K562 (cell line): Measurements from ENCODE around the gene TMEM273. TPM values are rescaled to one million over a fixed set of nuclear protein-coding genes. Genes with fewer than 3 reads are reported as not detected.

ENCODE experiments used
- ATAC-seq: fragments of 200-7000 bp; cut with Tn5 transposase; 3 replicates; pipeline ENCODE4 v1.9.1; 2020; ENCODE audit warnings: moderate library complexity
- BruUV-seq: library from RNA; stranded (reverse); fragments of 400-500 nt; replicated peaks from 2 replicates; lab custom pipeline; 2021; lab: Mats Ljungman, UMichigan
- CTCF ChIA-PET: fragments of 300-600 bp; formaldehyde crosslinking; extraction: SDS; loops from one replicate; lab custom pipeline; 2021; ENCODE audit warnings: low intra/inter-chr PET ratio; lab: Yijun Ruan, JAX
- POLR2A ChIA-PET: fragments of 300-600, 350-650 bp; sonication (Branson Sonifier 250); formaldehyde crosslinking; extraction: SDS; loops from one replicate; lab custom pipeline; 2021; ENCODE audit warnings: antibody characterized with exemption, inconsistent platforms; lab: Yijun Ruan, JAX
- DNase-seq, 4 experiments: peaks; one replicate each; pipeline versions ENCODE4 v3.0.0 to v3.0.0-alpha.2; 2011 to 2018; ENCODE audit warnings: low spot score in 3 of 4, mixed read lengths in 3 of 4; ENCODE audit errors: extremely low read depth in 1 of 4
- FAIRE-seq: peaks from 2 replicates; lab custom pipeline; 2011; peaks lifted over from hg19 to GRCh38; lab: Jason Lieb, UNC
- H2AFZ ChIP-seq: 2 replicates; pipeline ENCODE4 v1.6.0; 2011; ENCODE audit warnings: low read depth, low read length, control low read depth, inconsistent platforms
- H3K27ac ChIP-seq: fragments of 200-600 bp; 3 replicates; pipeline ENCODE4 v1.8.0; 2011; ENCODE audit warnings: low read depth, mild to moderate bottlenecking, control low read depth, inconsistent platforms, low read length, moderate library complexity, mixed read lengths; ENCODE audit errors: extremely low read depth
- H3K27me3 ChIP-seq, 2 experiments: fragments of 300-600 bp in 1 of 2; 2 replicates in 1 of 2; 3 replicates in 1 of 2; pipeline versions ENCODE4 v1.6.0 to v1.8.0; 2011; ENCODE audit warnings: inconsistent platforms in 2 of 2, low read length in 2 of 2, mild to moderate bottlenecking in 1 of 2, mixed read lengths in 1 of 2, moderate library complexity in 1 of 2; ENCODE audit not compliant: control insufficient read depth in 2 of 2, insufficient read depth in 2 of 2
- H3K36me3 ChIP-seq: fragments of 300-600 bp; 3 replicates; pipeline ENCODE4 v1.8.0; 2011; ENCODE audit warnings: mild to moderate bottlenecking, low read length, inconsistent platforms; ENCODE audit not compliant: control insufficient read depth, insufficient read depth
- H3K4me1 ChIP-seq, 2 experiments: fragments of 200-600 bp in 1 of 2; replicated peaks in 1 of 2; 2 replicates in 1 of 2; 3 replicates in 1 of 2; pipeline versions ENCODE4 v1.5.1 to v1.8.0; 2011; ENCODE audit warnings: inconsistent platforms in 2 of 2, low read length in 2 of 2, mild to moderate bottlenecking in 1 of 2, mixed read lengths in 1 of 2, moderate library complexity in 1 of 2; ENCODE audit not compliant: control insufficient read depth in 2 of 2, insufficient read depth in 2 of 2
- H3K4me2 ChIP-seq: 2 replicates; pipeline ENCODE4 v1.6.1; 2011; ENCODE audit warnings: low read length, control low read depth, inconsistent platforms, mixed read lengths; ENCODE audit not compliant: insufficient read depth
- H3K4me3 ChIP-seq: fragments of 200-600 bp; sonication (generic), shearing (Covaris generic); 2 replicates; pipeline ENCODE4 v1.5.1; 2016; ENCODE audit warnings: control low read depth, inconsistent platforms
- H3K79me2 ChIP-seq: fragments of 200-600 bp; 3 replicates; pipeline ENCODE4 v1.8.0; 2011; ENCODE audit warnings: low read length, inconsistent platforms; ENCODE audit not compliant: control insufficient read depth, insufficient read depth
- H3K9ac ChIP-seq, 2 experiments: 2 replicates each; pipeline versions ENCODE4 v1.6.0 to v1.6.1; 2011; ENCODE audit warnings: low read depth in 2 of 2, low read length in 2 of 2, control low read depth in 1 of 2, inconsistent platforms in 1 of 2, mild to moderate bottlenecking in 1 of 2, mixed read lengths in 1 of 2; ENCODE audit not compliant: insufficient read depth in 1 of 2
- H3K9me1 ChIP-seq: one replicate; pipeline ENCODE4 v1.6.0; 2011; ENCODE audit warnings: inconsistent platforms, mild to moderate bottlenecking, low read length, moderate library complexity; ENCODE audit not compliant: control insufficient read depth, insufficient read depth
- H3K9me3 ChIP-seq: replicated peaks from 2 replicates; pipeline ENCODE4 v1.5.1; 2011; ENCODE audit warnings: low read depth, low read length, inconsistent platforms; ENCODE audit not compliant: control insufficient read depth, insufficient read depth
- H4K20me1 ChIP-seq: replicated peaks from 2 replicates; pipeline ENCODE4 v1.6.1; 2011; ENCODE audit warnings: low read length, inconsistent platforms, mixed read lengths; ENCODE audit not compliant: control insufficient read depth, insufficient read depth
- BRF1 ChIP-seq: IDR thresholded peaks from 3 replicates; pipeline ENCODE4 v1.6.1; 2011; ENCODE audit warnings: borderline replicate concordance, mild to moderate bottlenecking; ENCODE audit not compliant: insufficient read length; ENCODE audit errors: extremely low read depth
- E2F8 ChIP-seq: fragments of 450-650 bp; IDR thresholded peaks from 2 replicates; pipeline ENCODE4 v1.7.1; 2018; ENCODE audit warnings: mild to moderate bottlenecking, low read depth; ENCODE audit not compliant: partially characterized antibody
- ETS2 ChIP-seq: IDR thresholded peaks from 2 replicates; pipeline ENCODE4 v1.6.1; 2016; ENCODE audit warnings: borderline replicate concordance, missing genetic modification characterization, mild to moderate bottlenecking, moderate library complexity, missing compliant biosample characterization; ENCODE audit not compliant: poor library complexity, severe bottlenecking
- HDGF ChIP-seq: fragments of 450-650 bp; IDR thresholded peaks from 2 replicates; pipeline ENCODE4 v1.6.1; 2016
- KLF1 ChIP-seq: fragments of 450-650 bp; IDR thresholded peaks from 2 replicates; pipeline ENCODE4 v1.6.1; 2016; ENCODE audit warnings: missing genetic modification characterization, missing compliant biosample characterization
- MEF2A ChIP-seq: IDR thresholded peaks from 2 replicates; pipeline ENCODE4 v1.6.1; 2011; ENCODE audit warnings: low read depth, mild to moderate bottlenecking, low read length, moderate library complexity; ENCODE audit not compliant: control insufficient read depth
- NFIX ChIP-seq: fragments of 250-450 bp; sonication (Bioruptor Pico); IDR thresholded peaks from 2 replicates; pipeline ENCODE4 v1.4.0; 2020; ENCODE audit warnings: low read depth, mild to moderate bottlenecking, moderate library complexity
- NONO ChIP-seq, 2 experiments: fragments of 200-400 bp in 1 of 2; fragments of 450-650 bp in 1 of 2; formaldehyde crosslinking in 1 of 2; IDR thresholded peaks; 2 replicates each; pipeline ENCODE4 v1.6.1; 2017; ENCODE audit warnings: low read depth in 2 of 2, mild to moderate bottlenecking in 2 of 2, moderate library complexity in 2 of 2, low read length in 1 of 2
- POLR2H ChIP-seq: IDR thresholded peaks from 2 replicates; pipeline ENCODE4 v1.6.1; 2016; ENCODE audit warnings: missing genetic modification characterization, low read depth, mild to moderate bottlenecking, control low read depth, missing compliant biosample characterization, moderate library complexity
- RAD51 ChIP-seq: fragments of 450-650 bp; IDR thresholded peaks from 2 replicates; pipeline ENCODE4 v1.7.1; 2016; ENCODE audit warnings: low read depth, mild to moderate bottlenecking, borderline replicate concordance
- RBFOX2 ChIP-seq: fragments of 200-400 bp; formaldehyde crosslinking; IDR thresholded peaks from 2 replicates; pipeline ENCODE4 v1.6.1; 2017; ENCODE audit warnings: low read depth, mild to moderate bottlenecking, low read length, moderate library complexity
- SMARCE1 ChIP-seq: fragments of 450-650 bp; IDR thresholded peaks from 2 replicates; pipeline ENCODE4 v1.7.1; 2016; ENCODE audit warnings: mild to moderate bottlenecking
- TAL1 ChIP-seq: fragments of 450-650 bp; IDR thresholded peaks from 2 replicates; pipeline ENCODE4 v1.6.1; 2016; ENCODE audit warnings: mild to moderate bottlenecking
- WGBS: fragments of 100-300 bp; shearing (Covaris generic); methylation state at CpG from one replicate; pipeline ENCODE4 v1.1.6; 2016; ENCODE audit warnings: low coverage, mixed read lengths; ENCODE audit not compliant: insufficient coverage; ENCODE audit errors: missing lambda C conversion rate; 5-methylcytosine and 5-hydroxymethylcytosine counted together
- in situ Hi-C: fragments of 300-500 bp; cut with MboI; formaldehyde crosslinking; loops from 4 replicates; pipeline ENCODE4 v1.15.0; 2018; ENCODE audit warnings: inconsistent platforms, mixed read lengths
- intact Hi-C: fragments of 100-400 bp; cut with micrococcal nuclease; formaldehyde crosslinking; loops from 2 replicates; pipeline ENCODE4 v1.14.2; 2022
- polyA plus RNA-seq, 8 experiments: library from polyadenylated mRNA; depleted of rRNA in 4 of 8; stranded (reverse) in 5 of 8; unstranded in 3 of 8; fragments of >200 nt; fragmentation: Nextera tagmentation in 2 of 8; fragmentation: Illumina TruSeq in 1 of 8; extraction: Ambion mirVana in 2 of 8; extraction: Trizol in 1 of 8; gene quantifications; 2 replicates each; pipeline versions ENCODE4 v1.2.1 to v1.2.3, GENCODE V29; 2011 to 2014; ENCODE audit warnings: inconsistent platforms in 1 of 8, missing spikeins in 1 of 8
- total RNA-seq, 7 experiments: library from RNA; depleted of rRNA in 6 of 7; stranded (reverse); fragments of >200 nt in 6 of 7; fragmentation: Illumina TruSeq in 2 of 7; extraction: Trizol in 2 of 7; gene quantifications; 2 replicates each; pipeline versions ENCODE4 v1.2.1 to v1.2.3, GENCODE V29; 2011 to 2021; ENCODE audit warnings: low replicate concordance in 1 of 7
- TF ChIP-seq, protein P1 (sequence below): fragments of 200-800 bp; sonication (Bioruptor generic); IDR thresholded peaks from 2 replicates; pipeline ENCODE4 v1.6.1; 2017; ENCODE audit warnings: missing genetic modification characterization, missing compliant biosample characterization

The TMEM273 gene
- total and polyA plus RNA-seq, 9 of the 15 experiments (the other 6 are each of a cell fraction or from before 2014, with no cell fraction given) = 39.2 to 131 (median 95.6) TPM

DNA sequence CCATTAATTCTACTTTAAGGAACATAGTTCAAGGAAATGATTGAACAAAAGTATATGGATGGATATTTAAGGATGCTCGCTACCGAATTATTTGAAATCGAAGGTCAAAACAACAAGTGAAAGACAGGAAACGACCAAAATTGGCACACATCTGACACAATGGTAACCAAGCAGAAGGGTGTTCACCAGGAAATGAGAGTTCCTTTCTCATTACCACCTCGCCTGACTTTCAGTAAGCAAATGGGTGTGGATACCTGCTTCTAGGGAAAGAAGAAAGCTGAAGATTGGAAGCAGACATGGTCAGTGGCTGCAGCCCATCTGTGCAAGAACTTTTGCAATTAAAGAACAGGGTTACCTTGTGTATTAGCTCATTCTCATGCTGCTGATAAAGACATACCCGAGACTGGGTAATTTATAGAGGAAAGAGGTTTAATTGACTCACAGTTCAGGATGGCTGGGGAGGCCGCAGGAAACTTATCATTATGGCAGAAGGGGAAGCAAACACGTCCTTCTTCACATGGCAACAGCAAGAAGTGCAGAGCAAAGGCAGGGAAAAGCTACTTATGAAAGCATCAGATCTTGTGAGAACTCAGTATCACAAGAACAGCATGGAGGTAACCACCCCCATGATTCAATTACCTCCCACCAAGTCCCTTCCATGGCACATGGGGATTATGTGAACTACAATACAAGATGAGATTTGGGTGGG, 6.2 kb upstream of the TMEM273 start (continued):
- TF ChIP-seq NFIX = no peak

DNA sequence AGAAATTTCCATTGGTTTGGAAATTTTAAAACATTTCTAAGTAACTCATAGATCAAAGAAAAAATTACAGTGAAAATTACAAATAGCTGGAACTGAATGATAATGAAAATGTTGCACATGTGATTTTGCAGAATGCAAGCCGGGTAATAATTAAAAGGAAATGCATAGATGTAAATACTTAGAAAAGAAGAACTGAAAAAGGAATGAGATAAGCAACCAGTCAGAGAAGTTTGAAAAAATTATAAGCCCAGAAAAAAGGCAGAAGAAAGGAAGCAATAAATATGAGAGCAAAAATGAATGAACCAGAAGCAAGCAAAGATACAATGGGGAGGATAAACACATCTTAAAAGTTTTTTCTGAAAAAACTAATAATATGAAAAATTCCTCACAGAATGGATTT, 3.2 kb upstream of the TMEM273 start:
- no peak for ATAC-seq
- TF ChIP-seq MEF2A (no peak), KLF1 (tag) (no peak), SMARCE1 (0 out of 2 replicates have a peak, but pooled peaks have one; percentile 14), HDGF (no peak), POLR2H (no peak), E2F8 (peak; percentile 31), BRF1 (no peak), TAL1 (peak; percentile 9; the same call in 1 of the 2 replicates), NONO (IDR thresholded peaks at IDR 0.05; ENCODE audit: low read depth in 2 of 2, low read length in 1 of 2) (no peak), ETS2 (no peak), RAD51 (no peak), RBFOX2 (no peak)
- TF ChIP-seq, protein P1, sequence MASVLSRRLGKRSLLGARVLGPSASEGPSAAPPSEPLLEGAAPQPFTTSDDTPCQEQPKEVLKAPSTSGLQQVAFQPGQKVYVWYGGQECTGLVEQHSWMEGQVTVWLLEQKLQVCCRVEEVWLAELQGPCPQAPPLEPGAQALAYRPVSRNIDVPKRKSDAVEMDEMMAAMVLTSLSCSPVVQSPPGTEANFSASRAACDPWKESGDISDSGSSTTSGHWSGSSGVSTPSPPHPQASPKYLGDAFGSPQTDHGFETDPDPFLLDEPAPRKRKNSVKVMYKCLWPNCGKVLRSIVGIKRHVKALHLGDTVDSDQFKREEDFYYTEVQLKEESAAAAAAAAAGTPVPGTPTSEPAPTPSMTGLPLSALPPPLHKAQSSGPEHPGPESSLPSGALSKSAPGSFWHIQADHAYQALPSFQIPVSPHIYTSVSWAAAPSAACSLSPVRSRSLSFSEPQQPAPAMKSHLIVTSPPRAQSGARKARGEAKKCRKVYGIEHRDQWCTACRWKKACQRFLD (CRISPR knock-in tag) = no peak

More for the DNA sequence above, 3.2 kb upstream of the TMEM273 start:
- POLR2A ChIA-PET = interaction anchor here (1.1 to 1.4 kb wide), 2 partner anchors 11 to 12 kb away, joined by 4 read pairs; no protein-coding TSS in a partner anchor
- no peaks in the 10 kb centered on the region for H3K36me3 ChIP-seq
- DNase-seq = no peak
- no peak overlapping the region for H3K4me2 ChIP-seq
- WGBS = 52% methylated on average over 1 of the region's 1 CpG
- H3K4me1 ChIP-seq = peaks cover 21 to 26% of the 10 kb centered on the region in 2 experiments
- H3K4me3 ChIP-seq = no peak overlapping the region
- no peaks in the 10 kb centered on the region for H3K9me1 ChIP-seq
- H2AFZ ChIP-seq = no peak overlapping the region
- no peak for FAIRE-seq
- intact Hi-C loops = no loop called here
- H3K79me2 ChIP-seq = peaks cover 22% of the 10 kb centered on the region
- CTCF ChIA-PET = no interaction called here
- H4K20me1 ChIP-seq = no peaks in the 10 kb centered on the region
- no TSS peak for BruUV-seq
- H3K27ac ChIP-seq = no peak overlapping the region
- no peak overlapping the region for H3K9ac ChIP-seq
- H3K9me3 ChIP-seq = no peaks in the 10 kb centered on the region
- no peaks in the 10 kb centered on the region for H3K27me3 ChIP-seq
- in situ Hi-C loops = no loop called here
